Measurements from ENCODE around the gene THADA. TPM values are rescaled to one million over a fixed set of nuclear protein-coding genes. Genes with fewer than 3 reads are reported as not detected.
A peak's percentile ranks its signal among the peaks of the same experiment; 100 is the strongest.

The THADA gene
- total and polyA plus RNA-seq, 4 experiments from 2014 or later, result 20.3 to 44.8 (median 32.8) TPM

GRCh38 chr2:43349904-43350303, 245.9 kb downstream of the THADA start:
- Histone ChIP-seq H3K9me3 (ENCODE audit: control insufficient read depth in 1 of 2, low read length in 2 of 2) (no peaks in the 10 kb centered on the region), H3K27ac (ENCODE audit: low read depth, low read length) (no peak overlapping the region), H3K4me1 (ENCODE audit: insufficient read depth, low read length) (no peaks in the 10 kb centered on the region), H3K36me3 (ENCODE audit: insufficient read depth, low read length) (no peaks in the 10 kb centered on the region), H3K27me3 (ENCODE audit: insufficient read depth, low read length) (no peaks in the 10 kb centered on the region), H3K4me3 (ENCODE audit: low read length in 2 of 2) (no peak overlapping the region)
- Mint-ChIP-seq H3K27ac (peak overlapping the region in 2 of 7 donors; percentile 24 to 47), H3K4me1 (peaks cover 0 to 6% (median 5%) of the 10 kb centered on the region in 4 donors), H3K9me3 (peaks cover 0 to 2% (median 0%) of the 10 kb centered on the region in 8 donors), H3K36me3 (peaks cover 16 to 32% of the 10 kb centered on the region in 2 donors), H3K27me3 (no peaks in the 10 kb centered on the region), H3K4me3 (no peak overlapping the region)
- CTCF ChIA-PET (ENCODE audit: partially characterized antibody), result no interaction called here
- POLR2A ChIA-PET (ENCODE audit: partially characterized antibody), result no interaction called here
- DNase-seq, result no peak
- intact Hi-C loops (cut with micrococcal nuclease), result no loop called here

- Mint-ChIP-seq H3K4me3 (no peak overlapping the region), H3K27ac (peak overlapping the region in 2 of 7 donors; percentile 15 to 18), H3K27me3 (no peaks in the 10 kb centered on the region), H3K9me3 (peaks cover 0 to 2% (median 0%) of the 10 kb centered on the region in 8 donors), H3K4me1 (peaks cover 0 to 6% (median 5%) of the 10 kb centered on the region in 4 donors), H3K36me3 (peaks cover 22 to 29% of the 10 kb centered on the region in 2 donors)
- Histone ChIP-seq H3K27me3 (ENCODE audit: insufficient read depth, low read length) (no peaks in the 10 kb centered on the region), H3K4me1 (ENCODE audit: insufficient read depth, low read length) (no peaks in the 10 kb centered on the region), H3K27ac (ENCODE audit: low read depth, low read length) (no peak overlapping the region), H3K4me3 (ENCODE audit: low read length in 2 of 2) (no peak overlapping the region), H3K36me3 (ENCODE audit: insufficient read depth, low read length) (no peaks in the 10 kb centered on the region), H3K9me3 (ENCODE audit: control insufficient read depth in 1 of 2, low read length in 2 of 2) (no peaks in the 10 kb centered on the region)
- DNase-seq, result no peak
- ChIA-PET CTCF (ENCODE audit: partially characterized antibody) (no interaction called here), POLR2A (ENCODE audit: partially characterized antibody) (no interaction called here)
- intact Hi-C loops (cut with micrococcal nuclease), result no loop called here
These were observed 246.8 kb downstream of the THADA start for GRCh38 chr2:43348908-43349661.

- ChIA-PET POLR2A (ENCODE audit: partially characterized antibody) (no interaction called here), CTCF (ENCODE audit: partially characterized antibody) (no interaction called here)
- H3K36me3 Mint-ChIP-seq, result peaks cover 34 to 39% of the 10 kb centered on the region in 2 donors
- Histone ChIP-seq H3K9me3 (ENCODE audit: control insufficient read depth in 1 of 2, low read length in 2 of 2) (no peaks in the 10 kb centered on the region), H3K36me3 (ENCODE audit: insufficient read depth, low read length) (no peaks in the 10 kb centered on the region), H3K27me3 (ENCODE audit: insufficient read depth, low read length) (no peaks in the 10 kb centered on the region), H3K27ac (ENCODE audit: low read depth, low read length) (no peak overlapping the region), H3K4me3 (ENCODE audit: low read length in 2 of 2) (no peak overlapping the region), H3K4me1 (ENCODE audit: insufficient read depth, low read length) (no peaks in the 10 kb centered on the region)
- intact Hi-C loops (cut with micrococcal nuclease), result no loop called here
- no peak for DNase-seq
- peaks cover 0 to 2% (median 0%) of the 10 kb centered on the region in 8 donors for H3K9me3 Mint-ChIP-seq
- H3K4me1 Mint-ChIP-seq, result peaks cover 0 to 6% (median 5%) of the 10 kb centered on the region in 4 donors
- H3K27ac Mint-ChIP-seq, result no peak overlapping the region
- H3K4me3 Mint-ChIP-seq, result no peak overlapping the region
- H3K27me3 Mint-ChIP-seq, result no peaks in the 10 kb centered on the region
These were observed 248.1 kb downstream of the THADA start for GRCh38 chr2:43347746-43348145.

GRCh38 chr2:43346602-43347567, 249.0 kb downstream of the THADA start:
- H3K4me3 Mint-ChIP-seq, result no peak overlapping the region
- no peak overlapping the region for H3K27ac ChIP-seq (ENCODE audit: low read depth, low read length)
- H3K36me3 ChIP-seq (ENCODE audit: insufficient read depth, low read length), result no peaks in the 10 kb centered on the region
- POLR2A ChIA-PET (ENCODE audit: partially characterized antibody), result no interaction called here
- no peaks in the 10 kb centered on the region for H3K4me1 ChIP-seq (ENCODE audit: insufficient read depth, low read length)
- H3K27ac Mint-ChIP-seq, result peak overlapping the region in 2 of 7 donors; percentile 33 to 36
- peaks cover 0 to 2% (median 0%) of the 10 kb centered on the region in 8 donors for H3K9me3 Mint-ChIP-seq
- H3K4me1 Mint-ChIP-seq, result peaks cover 0 to 6% (median 5%) of the 10 kb centered on the region in 4 donors
- no peaks in the 10 kb centered on the region for H3K9me3 ChIP-seq (ENCODE audit: control insufficient read depth in 1 of 2, low read length in 2 of 2)
- H3K27me3 Mint-ChIP-seq, result no peaks in the 10 kb centered on the region
- intact Hi-C loops (cut with micrococcal nuclease), result no loop called here
- H3K4me3 ChIP-seq (ENCODE audit: low read length in 2 of 2), result no peak overlapping the region
- no peak for DNase-seq
- no peaks in the 10 kb centered on the region for H3K27me3 ChIP-seq (ENCODE audit: insufficient read depth, low read length)
- H3K36me3 Mint-ChIP-seq, result peaks cover 43 to 45% of the 10 kb centered on the region in 2 donors
- CTCF ChIA-PET (ENCODE audit: partially characterized antibody), result no interaction called here

GRCh38 chr2:43345872-43346271, 250.0 kb downstream of the THADA start:
- H3K4me3 Mint-ChIP-seq, result no peak overlapping the region
- no peaks in the 10 kb centered on the region for H3K4me1 ChIP-seq (ENCODE audit: insufficient read depth, low read length)
- H3K27ac Mint-ChIP-seq, result peak overlapping the region in 2 of 7 donors; percentile 3 to 57
- H3K27ac ChIP-seq (ENCODE audit: low read depth, low read length), result no peak overlapping the region
- H3K4me1 Mint-ChIP-seq, result peaks cover 0 to 6% (median 5%) of the 10 kb centered on the region in 4 donors
- intact Hi-C loops (cut with micrococcal nuclease), result no loop called here
- no peaks in the 10 kb centered on the region for H3K27me3 ChIP-seq (ENCODE audit: insufficient read depth, low read length)
- peaks cover 0 to 2% (median 0%) of the 10 kb centered on the region in 8 donors for H3K9me3 Mint-ChIP-seq
- no peak overlapping the region for H3K4me3 ChIP-seq (ENCODE audit: low read length in 2 of 2)
- no peaks in the 10 kb centered on the region for H3K27me3 Mint-ChIP-seq
- no peaks in the 10 kb centered on the region for H3K9me3 ChIP-seq (ENCODE audit: control insufficient read depth in 1 of 2, low read length in 2 of 2)
- H3K36me3 ChIP-seq (ENCODE audit: insufficient read depth, low read length), result no peaks in the 10 kb centered on the region
- ChIA-PET CTCF (ENCODE audit: partially characterized antibody) (no interaction called here), POLR2A (ENCODE audit: partially characterized antibody) (no interaction called here)
- no peak for DNase-seq
- peaks cover 46% of the 10 kb centered on the region in 2 donors for H3K36me3 Mint-ChIP-seq

DNA sequence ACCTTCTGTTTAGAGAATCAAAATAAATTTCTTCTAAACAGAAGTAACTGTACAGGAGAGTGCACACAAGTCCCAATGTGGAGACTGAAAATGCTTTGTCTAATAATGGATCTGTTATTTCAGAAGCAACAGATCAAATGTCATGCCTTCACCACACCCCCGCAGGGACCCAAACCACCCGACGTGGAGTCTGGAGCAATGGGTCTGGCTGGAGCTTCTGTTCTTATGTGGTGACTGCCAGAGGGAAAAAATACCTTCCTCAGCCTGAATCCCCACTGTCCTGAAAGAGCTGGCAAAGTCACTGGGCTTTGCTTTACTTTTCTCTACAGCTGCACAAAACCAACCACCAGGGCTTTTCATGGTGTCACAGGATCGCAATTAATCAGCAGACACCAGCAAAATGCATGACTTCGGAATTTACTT, 250.4 kb downstream of the THADA start:
- H3K27ac ChIP-seq (ENCODE audit: low read depth, low read length), result no peak overlapping the region
- Mint-ChIP-seq H3K4me3 (no peak overlapping the region), H3K4me1 (peaks cover 0 to 7% (median 5%) of the 10 kb centered on the region in 4 donors), H3K36me3 (peaks cover 50% of the 10 kb centered on the region in 2 donors), H3K27ac (peak overlapping the region in 1 of 7 donors; percentile 43), H3K27me3 (no peaks in the 10 kb centered on the region), H3K9me3 (peaks cover 0 to 2% (median 0%) of the 10 kb centered on the region in 8 donors)
- DNase-seq, result no peak
- ChIA-PET CTCF (ENCODE audit: partially characterized antibody) (no interaction called here), POLR2A (ENCODE audit: partially characterized antibody) (no interaction called here)
- H3K9me3 ChIP-seq (ENCODE audit: control insufficient read depth in 1 of 2, low read length in 2 of 2), result no peaks in the 10 kb centered on the region
- intact Hi-C loops (cut with micrococcal nuclease), result no loop called here
- no peaks in the 10 kb centered on the region for H3K4me1 ChIP-seq (ENCODE audit: insufficient read depth, low read length)
- no peaks in the 10 kb centered on the region for H3K36me3 ChIP-seq (ENCODE audit: insufficient read depth, low read length)
- H3K4me3 ChIP-seq (ENCODE audit: low read length in 2 of 2), result no peak overlapping the region
- no peaks in the 10 kb centered on the region for H3K27me3 ChIP-seq (ENCODE audit: insufficient read depth, low read length)

DNA sequence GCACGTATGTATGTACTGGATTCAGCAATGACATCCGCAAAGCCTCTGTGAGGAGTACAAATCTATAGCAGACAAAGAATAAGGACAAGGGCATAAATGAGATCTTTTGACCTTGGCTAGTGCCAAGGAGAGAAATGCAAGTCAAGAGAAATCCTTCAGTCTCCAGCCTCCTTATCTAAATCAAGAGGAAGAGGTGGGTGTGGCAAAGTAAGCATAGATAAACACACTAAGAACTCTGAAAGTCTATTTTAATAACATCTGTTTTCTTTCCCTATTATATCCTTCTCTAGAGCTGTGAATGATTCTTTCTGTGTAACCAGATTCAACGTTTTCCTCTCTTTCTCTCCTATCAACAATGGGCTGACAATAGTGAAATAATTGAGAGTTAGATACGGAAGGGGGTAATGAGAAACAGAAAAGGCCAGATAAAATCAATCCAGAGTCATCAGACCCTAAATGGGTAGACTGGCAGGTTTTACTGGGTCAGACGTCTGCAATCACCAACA, 250.9 kb downstream of the THADA start:
- H3K4me3 ChIP-seq (ENCODE audit: low read length in 2 of 2), result no peak overlapping the region
- no peak overlapping the region for H3K27ac ChIP-seq (ENCODE audit: low read depth, low read length)
- intact Hi-C loops (cut with micrococcal nuclease), result no loop called here
- Mint-ChIP-seq H3K27me3 (no peaks in the 10 kb centered on the region), H3K4me1 (peaks cover 0 to 6% (median 5%) of the 10 kb centered on the region in 4 donors), H3K36me3 (peaks cover 48 to 51% of the 10 kb centered on the region in 2 donors), H3K27ac (peak overlapping the region in 2 of 7 donors; percentile 17 to 36), H3K9me3 (peaks cover 0 to 2% (median 0%) of the 10 kb centered on the region in 8 donors), H3K4me3 (no peak overlapping the region)
- ChIA-PET POLR2A (ENCODE audit: partially characterized antibody) (no interaction called here), CTCF (ENCODE audit: partially characterized antibody) (no interaction called here)
- H3K4me1 ChIP-seq (ENCODE audit: insufficient read depth, low read length), result no peaks in the 10 kb centered on the region
- H3K36me3 ChIP-seq (ENCODE audit: insufficient read depth, low read length), result no peaks in the 10 kb centered on the region
- DNase-seq, result no peak
- no peaks in the 10 kb centered on the region for H3K27me3 ChIP-seq (ENCODE audit: insufficient read depth, low read length)
- no peaks in the 10 kb centered on the region for H3K9me3 ChIP-seq (ENCODE audit: control insufficient read depth in 1 of 2, low read length in 2 of 2)
